A549 (cell line): ENCODE measurements around the gene ABCB1. TPM values are rescaled to one million over a fixed set of nuclear protein-coding genes. Genes with fewer than 3 reads are reported as not detected.

ENCODE experiments used
- ATAC-seq, 2 experiments: fragments of 200-7000 bp in 1 of 2; fragments of >200 bp in 1 of 2; cut with Nextera tagmentation in 1 of 2; cut with Tn5 transposase in 1 of 2; 3 replicates each; pipeline versions ENCODE4 v1.8.0 to v1.9.1; 2018 to 2020; ENCODE audit warnings: mild to moderate bottlenecking in 1 of 2, moderate library complexity in 1 of 2
- CTCF ChIA-PET: fragments of 300-600 bp; sonication (Branson Sonifier 250); formaldehyde crosslinking; extraction: SDS; loops from one replicate; lab custom pipeline; 2021; ENCODE audit warnings: antibody characterized with exemption, inconsistent platforms; lab: Yijun Ruan, JAX
- POLR2A ChIA-PET: fragments of 350-600 bp; formaldehyde crosslinking; extraction: SDS; loops from one replicate; lab custom pipeline; 2021; ENCODE audit warnings: antibody characterized with exemption, inconsistent platforms; lab: Yijun Ruan, JAX
- DNase-seq, 2 experiments: peaks; one replicate each; pipeline versions ENCODE4 v3.0.0 to v3.0.0-alpha.2; 2011 to 2016; ENCODE audit warnings: low read depth in 1 of 2, low spot score in 1 of 2
- FAIRE-seq: peaks from 2 replicates; lab custom pipeline; 2011; peaks lifted over from hg19 to GRCh38; lab: Jason Lieb, UNC
- H3K27ac ChIP-seq, 2 experiments: fragments of >200 bp; sonication (Bioruptor Twin); formaldehyde crosslinking; 3 replicates each; pipeline ENCODE4 v1.5.1; 2016 to 2017
- H3K4me1 ChIP-seq: fragments of >200 bp; sonication (Bioruptor Twin); formaldehyde crosslinking; 3 replicates; pipeline ENCODE4 v1.6.1; 2016
- H3K4me2 ChIP-seq: fragments of >200 bp; sonication (Bioruptor Twin); formaldehyde crosslinking; 3 replicates; pipeline ENCODE4 v1.6.1; 2016
- H3K4me3 ChIP-seq: fragments of >200 bp; sonication (Bioruptor Twin); formaldehyde crosslinking; 3 replicates; pipeline ENCODE4 v1.5.1; 2016
- H3K9me3 ChIP-seq: fragments of >200 bp; sonication (Bioruptor Twin); formaldehyde crosslinking; 3 replicates; pipeline ENCODE4 v1.6.1; 2016
- BHLHE40 ChIP-seq: IDR thresholded peaks from 2 replicates; pipeline ENCODE4 v1.6.1; 2012; ENCODE audit warnings: low read depth, low read length, inconsistent platforms
- CBX2 ChIP-seq: fragments of 200-600 bp; sonication (generic); IDR thresholded peaks from 2 replicates; pipeline ENCODE4 v1.6.1; 2016; ENCODE audit warnings: low read depth, mild to moderate bottlenecking, borderline replicate concordance
- CEBPB ChIP-seq, 2 experiments: fragments of >200 bp in 1 of 2; sonication (Bioruptor Twin) in 1 of 2; formaldehyde crosslinking in 1 of 2; IDR thresholded peaks; 2 replicates each; pipeline ENCODE4 v1.6.1; 2012 to 2016
- CHD2 ChIP-seq: fragments of 150-350 bp; IDR thresholded peaks from 2 replicates; pipeline ENCODE4 v1.6.1; 2014; ENCODE audit warnings: low read length; ENCODE audit not compliant: partially characterized antibody
- CHD4 ChIP-seq: fragments of 200-600 bp; sonication (generic); IDR thresholded peaks from 2 replicates; pipeline ENCODE4 v1.6.1; 2016; ENCODE audit warnings: antibody characterized with exemption, mild to moderate bottlenecking, borderline replicate concordance
- E2F6 ChIP-seq: IDR thresholded peaks from 2 replicates; pipeline ENCODE4 v1.6.1; 2012; ENCODE audit warnings: low read depth, borderline replicate concordance
- EHMT2 ChIP-seq: fragments of 200-600 bp; sonication (generic); IDR thresholded peaks from 2 replicates; pipeline ENCODE4 v1.6.1; 2016; ENCODE audit warnings: antibody characterized with exemption, low read depth, mild to moderate bottlenecking, moderate library complexity
- ESRRA ChIP-seq: fragments of 150-350 bp; IDR thresholded peaks from 2 replicates; pipeline ENCODE4 v1.6.1; 2014; ENCODE audit warnings: mild to moderate bottlenecking, low read length, borderline replicate concordance
- FOSB ChIP-seq: fragments of 250-450 bp; sonication (Bioruptor Pico); IDR thresholded peaks from 2 replicates; pipeline ENCODE4 v1.5.0; 2020; ENCODE audit warnings: mild to moderate bottlenecking, moderate library complexity
- FOSL2 ChIP-seq, 2 experiments: fragments of 450-650 bp in 1 of 2; fragments of >200 bp in 1 of 2; sonication (Bioruptor Twin) in 1 of 2; formaldehyde crosslinking; IDR thresholded peaks; 2 replicates each; pipeline versions ENCODE4 v1.5.0 to v1.6.1; 2016 to 2020; ENCODE audit warnings: mild to moderate bottlenecking in 1 of 2, moderate library complexity in 1 of 2
- FOXS1 ChIP-seq: fragments of 250-450 bp; sonication (Bioruptor Pico); IDR thresholded peaks from 2 replicates; pipeline ENCODE4 v1.5.0; 2020; ENCODE audit warnings: mild to moderate bottlenecking, moderate library complexity
- HEYL ChIP-seq: fragments of 250-450 bp; sonication (Bioruptor Pico); IDR thresholded peaks from 2 replicates; pipeline ENCODE4 v1.8.0; 2021; ENCODE audit warnings: mild to moderate bottlenecking, moderate library complexity
- HOXB13 ChIP-seq: fragments of 250-450 bp; sonication (Bioruptor Pico); IDR thresholded peaks from 2 replicates; pipeline ENCODE4 v1.5.0; 2020; ENCODE audit warnings: low read depth, mild to moderate bottlenecking, moderate library complexity
- HOXB5 ChIP-seq: fragments of 250-450 bp; sonication (Bioruptor Pico); IDR thresholded peaks from 2 replicates; pipeline ENCODE4 v1.5.0; 2020; ENCODE audit warnings: mild to moderate bottlenecking, moderate library complexity
- JUN ChIP-seq, 2 experiments: fragments of >200 bp; sonication (Bioruptor Twin); formaldehyde crosslinking; IDR thresholded peaks; 2 replicates in 1 of 2; 3 replicates in 1 of 2; pipeline ENCODE4 v1.6.1; 2016 to 2017
- KDM1A ChIP-seq: fragments of 200-600 bp; sonication (generic); IDR thresholded peaks from 2 replicates; pipeline ENCODE4 v1.6.1; 2016; ENCODE audit warnings: low read depth, mild to moderate bottlenecking
- KDM5A ChIP-seq: fragments of 200-600 bp; sonication (generic); IDR thresholded peaks from 2 replicates; pipeline ENCODE4 v1.6.1; 2016; ENCODE audit warnings: antibody characterized with exemption, mild to moderate bottlenecking
- MAFK ChIP-seq: fragments of 450-650 bp; IDR thresholded peaks from 2 replicates; pipeline ENCODE4 v1.6.1; 2014; ENCODE audit not compliant: partially characterized antibody
- MYC ChIP-seq: IDR thresholded peaks from 2 replicates; pipeline ENCODE4 v1.6.1; 2012; ENCODE audit warnings: mild to moderate bottlenecking, inconsistent platforms, low read length, improper control_type of control experiment, borderline replicate concordance
- NFE2L2 ChIP-seq: fragments of 150-350 bp; conservative IDR thresholded peaks from 2 replicates; pipeline ENCODE4 v1.6.1; 2014; ENCODE audit warnings: low read length
- POLR2AphosphoS2 ChIP-seq: conservative IDR thresholded peaks from 2 replicates; pipeline ENCODE4 v1.6.1; 2012; ENCODE audit warnings: low read length, improper control_type of control experiment, inconsistent platforms
- RARB ChIP-seq: fragments of 250-450 bp; sonication (Bioruptor Pico); IDR thresholded peaks from 2 replicates; pipeline ENCODE4 v1.8.0; 2021; ENCODE audit warnings: mild to moderate bottlenecking, moderate library complexity
- RFX5 ChIP-seq: fragments of 450-650 bp; IDR thresholded peaks from 2 replicates; pipeline ENCODE4 v1.7.1; 2014; ENCODE audit warnings: antibody characterized with exemption, mild to moderate bottlenecking, moderate library complexity
- RNF2 ChIP-seq: fragments of 200-600 bp; sonication (generic); IDR thresholded peaks from 2 replicates; pipeline ENCODE4 v1.6.1; 2016; ENCODE audit warnings: low read depth, mild to moderate bottlenecking, antibody characterized with exemption, moderate library complexity, borderline replicate concordance
- SREBF2 ChIP-seq: fragments of 450-650 bp; IDR thresholded peaks from 2 replicates; pipeline ENCODE4 v1.6.1; 2014; ENCODE audit warnings: mild to moderate bottlenecking, moderate library complexity
- TP53 ChIP-seq: fragments of 250-450 bp; sonication (Bioruptor Pico); IDR thresholded peaks from 2 replicates; pipeline ENCODE4 v1.5.0; 2021; ENCODE audit warnings: mild to moderate bottlenecking, moderate library complexity
- USF2 ChIP-seq: fragments of 450-650 bp; IDR thresholded peaks from 2 replicates; pipeline ENCODE4 v1.6.1; 2014; ENCODE audit warnings: antibody characterized with exemption
- ZNF302 ChIP-seq: fragments of 250-450 bp; sonication (Bioruptor Pico); IDR thresholded peaks from 2 replicates; pipeline ENCODE4 v1.9.0; 2021; ENCODE audit warnings: inconsistent platforms, mild to moderate bottlenecking, moderate library complexity
- WGBS: methylation state at CpG from one replicate; pipeline ENCODE4 v1.1.6; 2017; ENCODE audit errors: missing lambda C conversion rate; 5-methylcytosine and 5-hydroxymethylcytosine counted together
- polyA plus RNA-seq, 4 experiments: library from polyadenylated mRNA; depleted of rRNA in 3 of 4; stranded (reverse); fragments of >200 nt; fragmentation: RNase III in 1 of 4; extraction: RNeasy Plus Mini Kit Qiagen cat#74134 plus additional on column Dnase treatment in 1 of 4; gene quantifications; 2 replicates in 3 of 4; 3 replicates in 1 of 4; pipeline ENCODE4 v1.2.3, GENCODE V29; 2011 to 2017
- TF ChIP-seq, protein P1 (sequence below): fragments of 250-450 bp; sonication (Bioruptor Pico); IDR thresholded peaks from 2 replicates; pipeline ENCODE4 v1.5.0; 2021; ENCODE audit warnings: mild to moderate bottlenecking, moderate library complexity, borderline replicate concordance
- TF ChIP-seq, protein P2 (sequence below): IDR thresholded peaks from 2 replicates; pipeline ENCODE4 v1.6.1; 2012
- TF ChIP-seq, protein P3 (sequence below): fragments of >200 bp; sonication (Bioruptor Twin); formaldehyde crosslinking; IDR thresholded peaks from 2 replicates; pipeline ENCODE4 v1.6.1; 2016

The ABCB1 gene
- polyA plus RNA-seq, 2 of the 4 experiments (the other 2 are of a cell fraction), result 0.05 TPM; not detected in 1

DNA sequence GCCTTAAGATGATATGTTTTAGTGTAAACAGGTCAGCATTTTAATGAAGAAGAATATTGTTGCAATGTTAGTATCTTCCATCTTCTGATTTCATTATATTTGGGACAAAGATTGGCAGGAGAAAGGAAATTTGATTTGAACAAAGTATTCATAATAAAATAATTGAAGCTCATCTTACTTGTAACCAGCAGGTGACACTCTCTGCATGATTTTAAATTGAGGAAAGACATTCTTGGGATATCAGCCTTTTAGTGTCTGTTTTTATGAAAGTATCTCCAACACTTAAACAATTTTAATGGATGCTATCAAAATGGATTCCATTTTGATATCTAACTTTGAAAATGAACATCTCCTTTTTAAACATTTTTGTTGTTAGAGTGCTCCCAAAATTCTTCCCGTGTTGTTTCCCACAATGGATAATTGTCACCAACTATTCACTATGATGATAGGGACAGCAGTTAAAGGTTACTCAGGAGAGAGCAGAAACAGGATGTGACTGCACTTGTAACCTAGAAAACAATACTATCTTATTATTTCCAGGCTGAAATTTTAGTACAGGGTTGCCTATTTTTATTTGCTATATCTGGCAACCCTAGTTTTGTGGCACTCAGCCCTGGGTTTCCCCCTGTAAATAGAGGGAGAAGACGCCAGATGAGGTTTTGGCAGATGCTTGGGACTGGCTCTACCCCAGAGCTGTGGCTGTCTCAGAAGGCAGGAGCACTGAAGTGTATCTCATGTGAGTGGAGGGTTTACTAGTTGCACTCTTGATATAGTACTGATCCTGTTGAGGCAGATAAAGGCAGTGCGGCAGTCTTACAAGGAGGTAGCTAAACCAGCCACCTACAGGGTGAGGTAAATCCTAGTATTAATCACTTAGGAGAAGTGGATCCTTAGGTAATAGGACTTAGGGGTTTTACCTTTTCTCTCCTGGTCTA is 94.2 kb downstream of the ABCB1 start (continued):
- TF ChIP-seq NFE2L2, result no peak

DNA sequence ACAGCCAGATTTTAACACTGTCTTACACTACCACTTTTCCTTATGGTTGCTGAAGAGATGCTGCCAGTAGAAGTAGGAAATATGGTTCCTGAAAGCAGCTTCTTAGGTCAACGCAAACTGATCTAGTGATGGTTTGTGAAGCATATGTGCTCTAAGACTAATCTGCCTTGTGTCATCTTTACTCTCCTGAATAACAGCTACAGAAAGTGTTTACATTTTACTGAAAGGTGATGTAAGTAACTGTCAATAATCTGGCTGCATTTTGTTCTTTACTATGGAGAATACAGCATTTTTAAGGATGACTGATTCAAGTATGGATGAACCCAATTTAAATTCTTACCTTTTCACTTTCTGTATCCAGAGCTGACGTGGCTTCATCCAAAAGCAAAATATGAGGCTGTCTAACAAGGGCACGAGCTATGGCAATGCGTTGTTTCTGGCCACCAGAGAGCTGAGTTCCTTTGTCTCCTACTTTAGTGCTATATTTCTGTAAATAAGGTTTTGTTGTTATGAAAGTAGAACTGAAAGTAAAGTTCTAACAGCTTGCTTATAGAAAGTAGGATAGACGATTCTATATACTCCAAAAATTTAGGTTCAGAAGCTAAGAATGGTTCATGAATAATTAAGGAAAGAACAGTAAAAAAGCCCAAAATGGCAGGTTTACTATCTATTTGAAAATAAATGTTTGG is 95.0 kb downstream of the ABCB1 start:
- ATAC-seq (no peak), FAIRE-seq (no peak), DNase-seq (no peak)
- ChIA-PET CTCF (interaction anchor here (0.9 to 2.9 kb wide), 8 partner anchors 11 to 606 kb away, joined by 3 to 11 read pairs (median 4); no protein-coding TSS in a partner anchor), POLR2A (no interaction called here)
- no peak overlapping the region for H3K27ac ChIP-seq
- H3K9me3 ChIP-seq, result no peaks in the 10 kb centered on the region
- 33% methylated on average over 5 of the region's 5 CpGs for WGBS
- H3K4me2 ChIP-seq, result no peak overlapping the region
- TF ChIP-seq USF2, result no peak
- TF ChIP-seq HOXB5 (CRISPR knock-in tag), result no peak
- no peak for TF ChIP-seq KDM1A
- TF ChIP-seq RFX5, result no peak
- no peak for TF ChIP-seq FOSL2 (IDR thresholded peaks at IDR 0.05)
- no peak for TF ChIP-seq FOSL2 (CRISPR knock-in tag; IDR thresholded peaks at IDR 0.05)
- no peak for TF ChIP-seq EHMT2
- no peak for TF ChIP-seq HOXB13 (CRISPR knock-in tag)
- no peak for TF ChIP-seq MYC
- TF ChIP-seq NFE2L2, result no peak
- no peak for TF ChIP-seq HEYL (CRISPR knock-in tag)
- TF ChIP-seq BHLHE40, result no peak
- TF ChIP-seq RARB (CRISPR knock-in tag), result no peak
- TF ChIP-seq MAFK, result no peak
- TF ChIP-seq JUN (IDR thresholded peaks at IDR 0.05), result no peak
- no peak for TF ChIP-seq FOSB (CRISPR knock-in tag)
- no peak for TF ChIP-seq CBX2
- TF ChIP-seq CEBPB (IDR thresholded peaks at IDR 0.05), result no peak
- TF ChIP-seq, protein P1, sequence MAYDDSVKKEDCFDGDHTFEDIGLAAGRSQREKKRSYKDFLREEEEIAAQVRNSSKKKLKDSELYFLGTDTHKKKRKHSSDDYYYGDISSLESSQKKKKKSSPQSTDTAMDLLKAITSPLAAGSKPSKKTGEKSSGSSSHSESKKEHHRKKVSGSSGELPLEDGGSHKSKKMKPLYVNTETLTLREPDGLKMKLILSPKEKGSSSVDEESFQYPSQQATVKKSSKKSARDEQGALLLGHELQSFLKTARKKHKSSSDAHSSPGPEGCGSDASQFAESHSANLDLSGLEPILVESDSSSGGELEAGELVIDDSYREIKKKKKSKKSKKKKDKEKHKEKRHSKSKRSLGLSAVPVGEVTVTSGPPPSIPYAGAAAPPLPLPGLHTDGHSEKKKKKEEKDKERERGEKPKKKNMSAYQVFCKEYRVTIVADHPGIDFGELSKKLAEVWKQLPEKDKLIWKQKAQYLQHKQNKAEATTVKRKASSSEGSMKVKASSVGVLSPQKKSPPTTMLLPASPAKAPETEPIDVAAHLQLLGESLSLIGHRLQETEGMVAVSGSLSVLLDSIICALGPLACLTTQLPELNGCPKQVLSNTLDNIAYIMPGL, result no peak
- no peak for TF ChIP-seq ZNF302 (CRISPR knock-in tag)
- TF ChIP-seq, all 56 proteins: peak for 0
- Histone ChIP-seq H3K4me1 (no peaks in the 10 kb centered on the region), H3K4me3 (no peak overlapping the region)

GRCh38 chr7:87505122-87505521 is 95.6 kb downstream of the ABCB1 start:
- TF ChIP-seq E2F6 (no peak), TP53 (CRISPR knock-in tag) (no peak), CBX2 (no peak), FOXS1 (CRISPR knock-in tag) (no peak), RNF2 (no peak), CHD4 (no peak), POLR2AphosphoS2 (no peak), CHD2 (no peak), KDM5A (no peak), SREBF2 (no peak), ESRRA (no peak)
- TF ChIP-seq, protein P2, sequence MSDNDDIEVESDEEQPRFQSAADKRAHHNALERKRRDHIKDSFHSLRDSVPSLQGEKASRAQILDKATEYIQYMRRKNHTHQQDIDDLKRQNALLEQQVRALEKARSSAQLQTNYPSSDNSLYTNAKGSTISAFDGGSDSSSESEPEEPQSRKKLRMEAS, result no peak
- TF ChIP-seq, protein P3, sequence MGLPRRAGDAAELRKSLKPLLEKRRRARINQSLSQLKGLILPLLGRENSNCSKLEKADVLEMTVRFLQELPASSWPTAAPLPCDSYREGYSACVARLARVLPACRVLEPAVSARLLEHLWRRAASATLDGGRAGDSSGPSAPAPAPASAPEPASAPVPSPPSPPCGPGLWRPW, result no peak
- Histone ChIP-seq H3K4me2 (no peak overlapping the region), H3K4me3 (no peak overlapping the region), H3K9me3 (no peaks in the 10 kb centered on the region), H3K4me1 (no peaks in the 10 kb centered on the region), H3K27ac (no peak overlapping the region)
- CTCF ChIA-PET, result interaction anchor here (0.9 to 2.9 kb wide), 6 partner anchors 12 to 607 kb away, joined by 3 to 11 read pairs (median 5); no protein-coding TSS in a partner anchor
- no peak for ATAC-seq
- DNase-seq, result no peak
- POLR2A ChIA-PET, result no interaction called here
- no peak for FAIRE-seq
- 35% methylated on average over 5 of the region's 5 CpGs for WGBS
